Measurements from ENCODE around the gene MRPL23. TPM values are rescaled to one million over a fixed set of nuclear protein-coding genes. Genes with fewer than 3 reads are reported as not detected.

The MRPL23 gene
- total and polyA plus RNA-seq, 3 donors from 2014 or later: 50.0 to 109 (median 92.1) TPM

GRCh38 chr11:1988667-1989317, 41.7 kb downstream of the MRPL23 start:
- Histone ChIP-seq H3K36me3 (ENCODE audit: low read depth, missing control alignments) (no peaks in the 10 kb centered on the region), H3K27ac (no peak overlapping the region), H3K27me3 (no peaks in the 10 kb centered on the region), H3K9me3 (no peaks in the 10 kb centered on the region), H3K4me3 (no peak overlapping the region), H3K4me1 (no peaks in the 10 kb centered on the region)
- intact Hi-C loops (cut with DNase I; ENCODE audit: low total_unique reads): no loop called here
- DNase-seq: peak; percentile 12
- WGBS, 2 donors: 60 to 71% methylated on average over 6 to 16 of the region's 24 CpGs
- TF ChIP-seq POLR2A (IDR thresholded peaks at IDR 0.05): no peak
- TF ChIP-seq, protein P1, sequence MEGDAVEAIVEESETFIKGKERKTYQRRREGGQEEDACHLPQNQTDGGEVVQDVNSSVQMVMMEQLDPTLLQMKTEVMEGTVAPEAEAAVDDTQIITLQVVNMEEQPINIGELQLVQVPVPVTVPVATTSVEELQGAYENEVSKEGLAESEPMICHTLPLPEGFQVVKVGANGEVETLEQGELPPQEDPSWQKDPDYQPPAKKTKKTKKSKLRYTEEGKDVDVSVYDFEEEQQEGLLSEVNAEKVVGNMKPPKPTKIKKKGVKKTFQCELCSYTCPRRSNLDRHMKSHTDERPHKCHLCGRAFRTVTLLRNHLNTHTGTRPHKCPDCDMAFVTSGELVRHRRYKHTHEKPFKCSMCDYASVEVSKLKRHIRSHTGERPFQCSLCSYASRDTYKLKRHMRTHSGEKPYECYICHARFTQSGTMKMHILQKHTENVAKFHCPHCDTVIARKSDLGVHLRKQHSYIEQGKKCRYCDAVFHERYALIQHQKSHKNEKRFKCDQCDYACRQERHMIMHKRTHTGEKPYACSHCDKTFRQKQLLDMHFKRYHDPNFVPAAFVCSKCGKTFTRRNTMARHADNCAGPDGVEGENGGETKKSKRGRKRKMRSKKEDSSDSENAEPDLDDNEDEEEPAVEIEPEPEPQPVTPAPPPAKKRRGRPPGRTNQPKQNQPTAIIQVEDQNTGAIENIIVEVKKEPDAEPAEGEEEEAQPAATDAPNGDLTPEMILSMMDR (IDR thresholded peaks at IDR 0.05): no peak

DNA sequence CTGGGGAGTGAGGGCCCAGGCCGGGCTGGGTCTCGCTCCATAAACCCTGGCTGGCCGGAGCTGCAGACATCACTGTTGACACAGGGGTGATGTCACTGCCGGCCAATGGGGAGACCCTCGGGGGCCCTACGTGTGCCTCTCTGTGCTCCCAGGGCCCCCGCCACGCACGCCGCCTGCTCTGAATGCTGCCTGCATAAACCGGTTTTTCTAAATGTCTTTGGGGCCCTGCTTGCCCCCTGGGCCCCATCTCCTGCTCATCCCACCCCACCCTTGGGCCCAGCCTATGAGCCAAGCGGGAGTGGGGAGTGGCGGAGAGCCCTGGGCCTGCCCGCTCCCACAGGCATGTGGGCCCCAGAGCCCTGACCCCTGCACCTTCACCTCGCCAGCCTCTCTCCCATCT, 42.8 kb downstream of the MRPL23 start:
- Histone ChIP-seq H3K4me1 (no peaks in the 10 kb centered on the region), H3K27me3 (no peaks in the 10 kb centered on the region), H3K4me3 (no peak overlapping the region), H3K9me3 (no peaks in the 10 kb centered on the region), H3K27ac (no peak overlapping the region), H3K36me3 (ENCODE audit: low read depth, missing control alignments) (no peaks in the 10 kb centered on the region)
- intact Hi-C loops (cut with DNase I; ENCODE audit: low total_unique reads): no loop called here
- no peak for DNase-seq
- TF ChIP-seq, protein P1 (IDR thresholded peaks at IDR 0.05): no peak
- no peak for TF ChIP-seq POLR2A (IDR thresholded peaks at IDR 0.05)
- no CpG with 5 or more reads among the region's 15 CpGs for WGBS, 2 donors

DNA sequence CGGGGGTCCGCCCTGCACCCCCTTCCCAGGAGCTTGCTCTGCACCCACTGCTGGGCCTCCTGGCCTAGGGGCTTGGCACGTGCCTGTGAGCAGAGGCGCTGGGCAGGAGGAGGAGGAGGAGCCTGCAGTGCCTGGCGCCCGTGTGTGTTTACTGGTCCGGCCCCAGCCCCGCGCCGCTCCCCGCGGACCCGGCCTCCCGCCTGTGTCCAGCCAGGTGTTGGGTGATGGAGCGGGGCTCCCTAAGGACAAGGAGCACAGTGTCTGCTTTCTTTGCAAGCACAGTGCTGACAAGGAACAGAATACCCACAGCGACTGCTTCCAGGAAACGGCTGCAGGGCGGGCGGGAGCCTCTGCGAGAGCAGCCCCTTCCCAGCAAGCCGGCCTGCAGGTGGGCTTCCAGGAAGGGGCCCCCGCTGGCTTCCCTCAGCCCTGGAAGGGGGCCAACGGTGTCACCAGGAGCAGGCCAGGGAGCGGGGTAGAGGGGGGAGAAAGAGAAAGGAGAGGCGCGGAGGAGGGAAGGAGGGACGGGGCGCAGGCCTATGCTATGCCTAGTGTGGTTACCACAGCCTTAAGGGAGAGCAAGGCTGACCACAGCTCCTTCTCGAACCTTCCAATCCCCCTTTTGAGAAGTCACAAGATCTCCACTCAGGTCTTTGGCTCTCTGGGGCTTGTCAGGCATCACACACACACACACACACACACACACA, 43.9 kb downstream of the MRPL23 start:
- intact Hi-C loops (cut with DNase I; ENCODE audit: low total_unique reads): no loop called here
- WGBS, 2 donors: no CpG with 5 or more reads among the region's 29 CpGs
- Histone ChIP-seq H3K9me3 (no peaks in the 10 kb centered on the region), H3K27ac (no peak overlapping the region), H3K27me3 (no peaks in the 10 kb centered on the region), H3K36me3 (ENCODE audit: low read depth, missing control alignments) (no peaks in the 10 kb centered on the region), H3K4me3 (no peak overlapping the region), H3K4me1 (no peaks in the 10 kb centered on the region)
- TF ChIP-seq, protein P1 (IDR thresholded peaks at IDR 0.05): no peak
- TF ChIP-seq POLR2A (IDR thresholded peaks at IDR 0.05): no peak
- no peak for DNase-seq

- no peaks in the 10 kb centered on the region for H3K27me3 ChIP-seq
- H3K4me3 ChIP-seq: no peak overlapping the region
- H3K4me1 ChIP-seq: no peaks in the 10 kb centered on the region
- DNase-seq: no peak
- intact Hi-C loops (cut with DNase I; ENCODE audit: low total_unique reads): no loop called here
- WGBS, 2 donors: no CpG with 5 or more reads among the region's 26 CpGs
- no peaks in the 10 kb centered on the region for H3K9me3 ChIP-seq
- no peaks in the 10 kb centered on the region for H3K36me3 ChIP-seq (ENCODE audit: low read depth, missing control alignments)
- no peak for TF ChIP-seq POLR2A (IDR thresholded peaks at IDR 0.05)
- TF ChIP-seq, protein P1 (IDR thresholded peaks at IDR 0.05): no peak
- H3K27ac ChIP-seq: no peak overlapping the region
These were observed 45.0 kb downstream of the MRPL23 start for GRCh38 chr11:1992111-1992510.

All from testis (tissue), 3 donors.